ENCODE measurements around the gene ZNF835.

DNA sequence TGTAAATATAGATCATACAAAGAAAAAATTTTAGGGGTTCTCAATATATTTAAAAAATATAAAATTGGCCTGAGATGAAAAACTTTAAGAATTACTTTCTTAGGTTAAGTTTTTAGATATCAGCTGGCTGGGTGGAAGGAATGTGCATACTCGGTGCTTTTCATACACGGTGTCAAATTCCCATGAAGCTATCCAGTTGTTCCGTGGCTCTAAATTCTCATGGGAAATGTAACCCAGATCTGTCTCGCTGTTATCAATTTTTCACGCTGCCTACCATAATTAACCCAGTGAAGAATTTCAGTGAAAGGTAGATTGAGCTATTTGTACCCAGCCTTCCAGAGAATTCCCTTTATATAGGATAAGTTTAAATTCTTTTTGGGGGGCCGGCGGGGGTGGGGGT lies 11.6 kb upstream of the ZNF835 start:
- TF ChIP-seq EZH2 (IDR thresholded peaks at IDR 0.05; ENCODE audit: borderline replicate concordance, low read depth, low read length, severe bottlenecking) = no peak
- TF ChIP-seq, protein P1, sequence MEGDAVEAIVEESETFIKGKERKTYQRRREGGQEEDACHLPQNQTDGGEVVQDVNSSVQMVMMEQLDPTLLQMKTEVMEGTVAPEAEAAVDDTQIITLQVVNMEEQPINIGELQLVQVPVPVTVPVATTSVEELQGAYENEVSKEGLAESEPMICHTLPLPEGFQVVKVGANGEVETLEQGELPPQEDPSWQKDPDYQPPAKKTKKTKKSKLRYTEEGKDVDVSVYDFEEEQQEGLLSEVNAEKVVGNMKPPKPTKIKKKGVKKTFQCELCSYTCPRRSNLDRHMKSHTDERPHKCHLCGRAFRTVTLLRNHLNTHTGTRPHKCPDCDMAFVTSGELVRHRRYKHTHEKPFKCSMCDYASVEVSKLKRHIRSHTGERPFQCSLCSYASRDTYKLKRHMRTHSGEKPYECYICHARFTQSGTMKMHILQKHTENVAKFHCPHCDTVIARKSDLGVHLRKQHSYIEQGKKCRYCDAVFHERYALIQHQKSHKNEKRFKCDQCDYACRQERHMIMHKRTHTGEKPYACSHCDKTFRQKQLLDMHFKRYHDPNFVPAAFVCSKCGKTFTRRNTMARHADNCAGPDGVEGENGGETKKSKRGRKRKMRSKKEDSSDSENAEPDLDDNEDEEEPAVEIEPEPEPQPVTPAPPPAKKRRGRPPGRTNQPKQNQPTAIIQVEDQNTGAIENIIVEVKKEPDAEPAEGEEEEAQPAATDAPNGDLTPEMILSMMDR (IDR thresholded peaks at IDR 0.05; ENCODE audit: borderline replicate concordance, extremely low read depth, low read length, poor library complexity, severe bottlenecking) = no peak
